HepG2 (cell line): ENCODE data around the gene GATD1. TPM values are rescaled to one million over a fixed set of nuclear protein-coding genes. Genes with fewer than 3 reads are reported as not detected.

Experiments used
- BATF2 ChIP-seq: sonication (generic); formaldehyde crosslinking; IDR thresholded peaks from 2 replicates; pipeline ENCODE4 v1.8.0; 2022; ENCODE audit warnings: mild to moderate bottlenecking, missing genetic modification reagents, moderate library complexity
- CCDC6 ChIP-seq: sonication (generic); formaldehyde crosslinking; IDR thresholded peaks from 2 replicates; pipeline ENCODE4 v1.8.1; 2022; ENCODE audit warnings: mild to moderate bottlenecking, missing genetic modification reagents, moderate library complexity
- DNMT3B ChIP-seq: conservative IDR thresholded peaks from 2 replicates; pipeline ENCODE4 v1.6.1; 2016; ENCODE audit warnings: missing biosample characterization, control low read depth
- EP300 ChIP-seq, 3 experiments: sonication (generic) in 1 of 3; formaldehyde crosslinking in 1 of 3; IDR thresholded peaks; 2 replicates each; pipeline versions ENCODE4 v1.5.1 to v1.6.1; 2011 to 2020; ENCODE audit warnings: low read depth in 2 of 3, low read length in 2 of 3, borderline replicate concordance in 1 of 3, improper control_type of control experiment in 1 of 3, mild to moderate bottlenecking in 1 of 3, missing genetic modification reagents in 1 of 3, moderate library complexity in 1 of 3
- FOXC1 ChIP-seq: sonication (generic); formaldehyde crosslinking; IDR thresholded peaks from 2 replicates; pipeline ENCODE4 v1.8.0; 2022; ENCODE audit warnings: mild to moderate bottlenecking, missing genetic modification reagents, borderline replicate concordance
- GLI4 ChIP-seq: sonication (generic); formaldehyde crosslinking; IDR thresholded peaks from 2 replicates; pipeline ENCODE4 v1.5.1; 2020; ENCODE audit warnings: missing genetic modification reagents, mild to moderate bottlenecking, moderate library complexity, borderline replicate concordance
- MEIS2 ChIP-seq: sonication (generic); formaldehyde crosslinking; IDR thresholded peaks from 2 replicates; pipeline ENCODE4 v1.9.0; 2021; ENCODE audit warnings: mild to moderate bottlenecking, missing genetic modification reagents
- MZF1 ChIP-seq: sonication (generic); formaldehyde crosslinking; IDR thresholded peaks from 2 replicates; pipeline ENCODE4 v1.8.1; 2023; ENCODE audit warnings: mild to moderate bottlenecking, missing genetic modification reagents, borderline replicate concordance
- SUZ12 ChIP-seq: fragments of 150-350 bp; IDR thresholded peaks from 2 replicates; pipeline ENCODE4 v1.6.1; 2014; ENCODE audit warnings: low read depth, low read length
- TAF1 ChIP-seq: sonication (generic); formaldehyde crosslinking; IDR thresholded peaks from 2 replicates; pipeline ENCODE4 v1.4.0; 2020; ENCODE audit warnings: missing genetic modification reagents
- TARDBP ChIP-seq: sonication (generic); formaldehyde crosslinking; IDR thresholded peaks from 2 replicates; pipeline ENCODE4 v1.8.0; 2022; ENCODE audit warnings: mild to moderate bottlenecking, missing genetic modification reagents
- TEAD3 ChIP-seq: optimal IDR thresholded peaks from 2 replicates; pipeline ENCODE3; 2016; ENCODE audit warnings: borderline replicate concordance
- TEF ChIP-seq: sonication (generic); formaldehyde crosslinking; IDR thresholded peaks from 2 replicates; pipeline ENCODE4 v1.5.0; 2020; ENCODE audit warnings: missing genetic modification reagents
- TFAP4 ChIP-seq: sonication (generic); IDR thresholded peaks from 2 replicates; pipeline ENCODE4 v1.6.1; 2016; ENCODE audit warnings: low read depth, borderline replicate concordance
- THAP11 ChIP-seq: IDR thresholded peaks from 2 replicates; pipeline ENCODE4 v1.6.1; 2016; ENCODE audit warnings: missing biosample characterization, missing genetic modification reagents
- ZFP90 ChIP-seq: sonication (generic); formaldehyde crosslinking; IDR thresholded peaks from 2 replicates; pipeline ENCODE4 v1.8.0; 2022; ENCODE audit warnings: missing genetic modification reagents, mild to moderate bottlenecking, inconsistent platforms, borderline replicate concordance
- ZNF143 ChIP-seq: sonication (generic); formaldehyde crosslinking; IDR thresholded peaks from 2 replicates; pipeline ENCODE4 v1.4.0; 2020; ENCODE audit warnings: missing genetic modification reagents
- ZNF274 ChIP-seq: sonication (generic); formaldehyde crosslinking; IDR thresholded peaks from 2 replicates; pipeline ENCODE4 v1.5.1; 2020; ENCODE audit warnings: mild to moderate bottlenecking, missing genetic modification reagents
- ZNF484 ChIP-seq: sonication (generic); formaldehyde crosslinking; IDR thresholded peaks from 2 replicates; pipeline ENCODE4 v1.5.1; 2020; ENCODE audit warnings: mild to moderate bottlenecking, low read depth, missing genetic modification reagents, borderline replicate concordance
- ZNF496 ChIP-seq: sonication (generic); formaldehyde crosslinking; IDR thresholded peaks from 2 replicates; pipeline ENCODE4 v1.8.1; 2023; ENCODE audit warnings: mild to moderate bottlenecking, moderate library complexity, missing genetic modification reagents; ENCODE audit not compliant: insufficient replicate concordance
- ZNF550 ChIP-seq: sonication (generic); formaldehyde crosslinking; IDR thresholded peaks from 2 replicates; pipeline ENCODE4 v1.4.0; 2020; ENCODE audit warnings: mild to moderate bottlenecking, missing genetic modification reagents, borderline replicate concordance
- ZNF556 ChIP-seq: sonication (generic); formaldehyde crosslinking; IDR thresholded peaks from 2 replicates; pipeline ENCODE4 v1.4.0; 2020; ENCODE audit warnings: mild to moderate bottlenecking, missing genetic modification reagents, borderline replicate concordance
- ZNF564 ChIP-seq: sonication (generic); formaldehyde crosslinking; IDR thresholded peaks from 2 replicates; pipeline ENCODE4 v1.8.1; 2023; ENCODE audit warnings: mild to moderate bottlenecking, missing genetic modification reagents
- ZNF691 ChIP-seq: sonication (generic); formaldehyde crosslinking; IDR thresholded peaks from 2 replicates; pipeline ENCODE4 v1.4.0; 2020; ENCODE audit warnings: missing genetic modification reagents, low read depth, mild to moderate bottlenecking, borderline replicate concordance
- ZNF773 ChIP-seq: sonication (generic); formaldehyde crosslinking; IDR thresholded peaks from 2 replicates; pipeline ENCODE4 v1.4.0; 2020; ENCODE audit warnings: missing genetic modification reagents, borderline replicate concordance
- polyA plus RNA-seq, 8 experiments: library from polyadenylated mRNA; depleted of rRNA in 3 of 8; stranded (reverse) in 7 of 8; unstranded in 1 of 8; fragments of >200 nt; fragmentation: Illumina TruSeq in 4 of 8; extraction: Trizol in 4 of 8; gene quantifications; 2 replicates each; pipeline versions ENCODE4 v1.2.1 to v1.2.3, GENCODE V29; 2011 to 2016; ENCODE audit warnings: low read depth in 4 of 8, missing spikeins in 1 of 8, mixed read lengths in 1 of 8; ENCODE audit not compliant: insufficient read depth in 1 of 8
- total RNA-seq, 5 experiments: library from RNA; depleted of rRNA; stranded (reverse); fragments of >200 nt; fragmentation: Illumina TruSeq; extraction: Trizol; gene quantifications; 2 replicates each; pipeline ENCODE4 v1.2.3, GENCODE V29; 2016; ENCODE audit warnings: low read depth in 1 of 5
- TF ChIP-seq, protein P1 (sequence below): sonication (generic); formaldehyde crosslinking; IDR thresholded peaks from 2 replicates; pipeline ENCODE4 v1.4.0; 2020; ENCODE audit warnings: missing genetic modification reagents
- TF ChIP-seq, protein P2 (sequence below): IDR thresholded peaks from 2 replicates; pipeline ENCODE4 v1.6.1; 2012; ENCODE audit warnings: inconsistent platforms

The GATD1 gene
- total and polyA plus RNA-seq, 2 of the 13 experiments (the other 11 are each of a cell fraction or from before 2014, with no cell fraction given) = 31.3 to 60.5 TPM

GRCh38 chr11:748007-748359, 29.3 kb downstream of the GATD1 start (continued):
- no peak for TF ChIP-seq TFAP4
- TF ChIP-seq SUZ12 = no peak
- TF ChIP-seq CCDC6 (CRISPR knock-in tag) = no peak
- TF ChIP-seq MEIS2 (CRISPR knock-in tag) = 0 out of 2 replicates have a peak, but pooled peaks have one; percentile 19
- TF ChIP-seq, protein P1, sequence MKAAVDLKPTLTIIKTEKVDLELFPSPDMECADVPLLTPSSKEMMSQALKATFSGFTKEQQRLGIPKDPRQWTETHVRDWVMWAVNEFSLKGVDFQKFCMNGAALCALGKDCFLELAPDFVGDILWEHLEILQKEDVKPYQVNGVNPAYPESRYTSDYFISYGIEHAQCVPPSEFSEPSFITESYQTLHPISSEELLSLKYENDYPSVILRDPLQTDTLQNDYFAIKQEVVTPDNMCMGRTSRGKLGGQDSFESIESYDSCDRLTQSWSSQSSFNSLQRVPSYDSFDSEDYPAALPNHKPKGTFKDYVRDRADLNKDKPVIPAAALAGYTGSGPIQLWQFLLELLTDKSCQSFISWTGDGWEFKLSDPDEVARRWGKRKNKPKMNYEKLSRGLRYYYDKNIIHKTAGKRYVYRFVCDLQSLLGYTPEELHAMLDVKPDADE (CRISPR knock-in tag) = 0 out of 2 replicates have a peak, but pooled peaks have one; percentile 35
- TF ChIP-seq ZNF556 (CRISPR knock-in tag) = no peak
- TF ChIP-seq THAP11 (CRISPR knock-in tag) = no peak
- TF ChIP-seq BATF2 (CRISPR knock-in tag) = 0 out of 2 replicates have a peak, but pooled peaks have one; percentile 7
- TF ChIP-seq, protein P2, sequence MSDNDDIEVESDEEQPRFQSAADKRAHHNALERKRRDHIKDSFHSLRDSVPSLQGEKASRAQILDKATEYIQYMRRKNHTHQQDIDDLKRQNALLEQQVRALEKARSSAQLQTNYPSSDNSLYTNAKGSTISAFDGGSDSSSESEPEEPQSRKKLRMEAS = peak; percentile 49; the same call in 1 of the 2 replicates
- no peak for TF ChIP-seq GLI4 (CRISPR knock-in tag)
- TF ChIP-seq EP300 (IDR thresholded peaks at IDR 0.05; ENCODE audit: low read depth in 2 of 2, low read length in 2 of 2) = no peak
- no peak for TF ChIP-seq EP300 (CRISPR knock-in tag; IDR thresholded peaks at IDR 0.05; ENCODE audit: borderline replicate concordance)
- no peak for TF ChIP-seq ZNF143 (CRISPR knock-in tag)
- TF ChIP-seq FOXC1 (CRISPR knock-in tag) = no peak
- no peak for TF ChIP-seq DNMT3B (CRISPR knock-in tag)
- TF ChIP-seq ZNF274 (CRISPR knock-in tag) = 0 out of 2 replicates have a peak, but pooled peaks have one; percentile 16
- no peak for TF ChIP-seq ZNF484 (CRISPR knock-in tag)
- 0 out of 2 replicates have a peak, but pooled peaks have one; percentile 35 for TF ChIP-seq ZNF773
- TF ChIP-seq TEAD3 = no peak
- TF ChIP-seq ZFP90 (CRISPR knock-in tag) = no peak
- TF ChIP-seq ZNF691 (CRISPR knock-in tag) = no peak
- TF ChIP-seq MZF1 = no peak
- no peak for TF ChIP-seq TARDBP (CRISPR knock-in tag)
- TF ChIP-seq TAF1 = no peak
- no peak for TF ChIP-seq ZNF564 (CRISPR knock-in tag)
- TF ChIP-seq ZNF550 (CRISPR knock-in tag) = no peak
- no peak for TF ChIP-seq TEF (CRISPR knock-in tag)
- no peak for TF ChIP-seq ZNF496 (CRISPR knock-in tag)
